Spleen (tissue), 7 donors: ENCODE results near the gene SDSL.

Experiments
- CTCF ChIP-seq, 11 experiments: fragments of 200-600 bp in 7 of 11; fragments of 450-650 bp in 4 of 11; sonication (generic) in 4 of 11; IDR thresholded peaks in 8 of 11; conservative IDR thresholded peaks in 3 of 11; 1 replicate in 7 of 11; 2 replicates in 4 of 11; pipeline versions ENCODE4 v1.4.0 to v1.8.0; 2016 to 2021; ENCODE audit warnings: antibody characterized with exemption in 11 of 11, inconsistent platforms in 4 of 11, mild to moderate bottlenecking in 1 of 11
- POLR2A ChIP-seq, 3 donors: fragments of 450-650 bp; IDR thresholded peaks; one replicate each; pipeline ENCODE4 v1.5.1; 2017; ENCODE audit warnings: antibody characterized with exemption in 3 of 3, mild to moderate bottlenecking in 1 of 3
- POLR2AphosphoS5 ChIP-seq, 3 donors: sonication (generic); formaldehyde crosslinking; IDR thresholded peaks; one replicate each; pipeline ENCODE4 v1.5.1; 2017; ENCODE audit warnings: antibody characterized with exemption in 3 of 3
- donor health status: DM: no; HTN: no; CAD: no; lungs with moderate emphysema.
- donor health status: DM: no; HTN: no; CAD: no.
- donor health status: DM: no; HTN: no; CAD: no.

DNA sequence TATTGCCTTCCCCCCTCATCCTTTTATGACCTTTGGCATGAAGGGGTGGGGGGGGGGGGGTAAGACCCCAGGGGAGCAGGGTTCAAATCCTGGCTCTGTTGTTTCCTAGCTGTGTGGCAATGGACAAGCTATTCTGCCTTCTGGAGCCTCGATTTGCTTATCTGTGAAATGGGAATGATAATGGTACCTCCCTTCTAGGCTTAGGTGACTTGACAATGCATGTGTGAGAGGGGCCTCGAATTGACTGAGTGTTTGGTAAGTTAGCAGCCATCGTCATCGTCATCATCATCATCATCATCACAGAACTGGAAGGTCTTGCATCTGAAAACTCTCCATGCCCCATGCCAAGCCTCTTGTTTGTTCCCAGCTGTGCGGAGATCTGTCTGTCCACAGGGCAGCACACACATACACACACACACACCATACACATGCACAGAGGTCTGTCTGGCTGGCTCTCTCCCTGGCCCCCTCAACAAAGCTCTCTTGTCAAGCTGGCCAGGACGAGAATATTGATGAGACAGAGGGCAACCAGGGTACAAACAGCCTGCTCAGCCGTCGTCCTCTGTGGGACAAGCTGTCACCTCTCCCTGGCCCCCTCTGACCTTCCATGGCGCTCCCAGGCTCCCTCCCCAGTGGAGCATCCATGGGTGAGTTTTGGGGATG is 12.6 kb upstream of the SDSL start:
- no peak for TF ChIP-seq CTCF (IDR thresholded peaks at IDR 0.05 in 8 of 11, conservative IDR thresholded peaks at IDR 0.05 in 3 of 11)
- TF ChIP-seq POLR2A (IDR thresholded peaks at IDR 0.05) = no peak
- no peak for TF ChIP-seq POLR2AphosphoS5 (IDR thresholded peaks at IDR 0.05)
